ENCODE results near the gene NRCAM. TPM values are rescaled to one million over a fixed set of nuclear protein-coding genes. Genes with fewer than 3 reads are reported as not detected.

Gene NRCAM
- total and polyA plus RNA-seq, 2 of the 8 experiments (the other 6 are each of a cell fraction or from before 2014, with no cell fraction given) = 2.7 to 3.8 TPM

DNA sequence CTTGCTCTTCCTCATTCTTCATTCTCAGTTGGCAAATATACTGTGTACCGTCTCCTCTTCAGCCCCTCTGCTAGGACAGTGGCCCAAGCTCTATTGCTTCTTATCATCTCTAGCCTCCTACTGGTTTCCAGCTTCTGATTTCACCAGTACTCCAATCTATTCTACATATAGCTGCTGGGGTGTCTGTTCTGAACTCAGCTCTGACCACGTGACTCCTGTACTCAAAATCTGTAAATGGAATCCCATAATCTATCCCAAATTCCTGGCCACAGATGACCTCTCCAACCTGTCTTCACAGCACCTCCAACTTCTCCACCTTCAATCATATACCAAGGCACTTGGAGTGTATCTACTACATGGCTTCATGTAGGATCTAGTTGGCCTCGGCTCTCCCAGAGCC lies 152.9 kb downstream of the NRCAM start:
- H2AK5ac ChIP-seq (ENCODE audit: low read depth, low read length) = no peak overlapping the region
- H3K79me1 ChIP-seq (ENCODE audit: low read depth, low read length) = no peaks in the 10 kb centered on the region
- WGBS, 2 experiments (ENCODE audit: extremely low coverage in 1 of 2, insufficient coverage in 1 of 2, insufficient read length in 1 of 2, insufficient replicate concordance in 2 of 2, low coverage in 1 of 2, low lambda C conversion rate in 2 of 2, missing lambda C conversion rate in 1 of 2) = 92% methylated on average over 3 of the region's 3 CpGs; no CpG with 5 or more reads in 1 of the 2 experiments
- no peaks in the 10 kb centered on the region for H3K27me3 ChIP-seq (replicated peaks in 1 of 4; ENCODE audit: control insufficient read depth in 3 of 4, extremely low read depth in 1 of 4, insufficient read depth in 3 of 4, low read length in 3 of 4)
- H3K79me2 ChIP-seq (ENCODE audit: control insufficient read depth in 1 of 2, insufficient read depth in 2 of 2, low read length in 2 of 2) = no peaks in the 10 kb centered on the region
- no peak overlapping the region for H4K8ac ChIP-seq (ENCODE audit: extremely low read depth, insufficient read depth, low read length)
- CTCF ChIA-PET (ENCODE audit: partially characterized antibody) = interaction anchor here (1.1 kb wide), 1 partner anchor 122 kb away, joined by 3 read pairs; no protein-coding TSS in a partner anchor
- no peak overlapping the region for H2BK120ac ChIP-seq (replicated peaks; ENCODE audit: low read depth, low read length)
- no peak overlapping the region for H3K23ac ChIP-seq (ENCODE audit: insufficient read length)
- H3K9me3 ChIP-seq (ENCODE audit: insufficient read depth in 2 of 2, low read depth in 1 of 2, low read length in 1 of 2) = no peaks in the 10 kb centered on the region
- no peak overlapping the region for H3K4ac ChIP-seq (replicated peaks; ENCODE audit: insufficient read length, low read depth, low read length)
- H2BK20ac ChIP-seq (ENCODE audit: low read length) = no peak overlapping the region
- H3K27ac ChIP-seq (ENCODE audit: low read depth, low read length) = no peak overlapping the region
- H3K9ac ChIP-seq (replicated peaks in 1 of 4; ENCODE audit: extremely low read depth in 1 of 4, low read depth in 3 of 4, low read length in 3 of 4) = no peak overlapping the region
- no peaks in the 10 kb centered on the region for H4K20me1 ChIP-seq (replicated peaks in 1 of 2; ENCODE audit: control insufficient read depth in 1 of 2, insufficient read depth in 2 of 2, low read length in 2 of 2)
- no peak overlapping the region for H2BK5ac ChIP-seq (ENCODE audit: low read depth, low read length)
- no peak overlapping the region for H2AFZ ChIP-seq (ENCODE audit: low read length)
- POLR2A ChIA-PET (ENCODE audit: partially characterized antibody) = no interaction called here
- H3K56ac ChIP-seq (replicated peaks; ENCODE audit: insufficient read length, low read depth, low read length) = no peak overlapping the region
- no peak for FAIRE-seq
- H3K23me2 ChIP-seq (ENCODE audit: low read depth, low read length) = no peaks in the 10 kb centered on the region
- no peak overlapping the region for H4K5ac ChIP-seq (ENCODE audit: insufficient read length, low read depth, low read length)
- no peaks in the 10 kb centered on the region for H3K36me3 ChIP-seq (ENCODE audit: control insufficient read depth in 2 of 4, insufficient read depth in 4 of 4, low read length in 3 of 4)
- no peak overlapping the region for H4K91ac ChIP-seq (replicated peaks; ENCODE audit: insufficient read length, low read length)
- no peak for DNase-seq (ENCODE audit: low read depth in 1 of 2, low spot score in 2 of 2)
- no peak overlapping the region for H2BK15ac ChIP-seq (ENCODE audit: low read length)
- no peak overlapping the region for H3K4me3 ChIP-seq (ENCODE audit: extremely low read depth in 1 of 4, insufficient read depth in 2 of 4, low read depth in 3 of 4, low read length in 4 of 4)
- no peak overlapping the region for H3K14ac ChIP-seq (ENCODE audit: insufficient read length)
- H3K4me1 ChIP-seq (replicated peaks in 1 of 4; ENCODE audit: control insufficient read depth in 3 of 4, insufficient read depth in 4 of 4, low read length in 3 of 4) = peaks cover 0 to 3% (median 0%) of the 10 kb centered on the region in 4 experiments; a peak in 2 of 7 replicates
- no peak overlapping the region for H3K18ac ChIP-seq (ENCODE audit: extremely low read depth, low read length)
- H3K4me2 ChIP-seq (ENCODE audit: insufficient read depth in 1 of 2, low read depth in 2 of 2, low read length in 2 of 2) = no peak overlapping the region
- no peak overlapping the region for H2BK12ac ChIP-seq (ENCODE audit: low read depth, low read length)
- no peak for TF ChIP-seq TAF7 (optimal IDR thresholded peaks at IDR 0.05; ENCODE audit: borderline replicate concordance, low read depth, low read length)
- no peak for TF ChIP-seq SIN3A (conservative IDR thresholded peaks at IDR 0.05 in 1 of 2, IDR thresholded peaks at IDR 0.05 in 1 of 2; ENCODE audit: low read depth in 1 of 2, low read length in 2 of 2)
- no peak for TF ChIP-seq GABPA (IDR thresholded peaks at IDR 0.05; ENCODE audit: borderline replicate concordance, insufficient read depth, low read length)
- no peak for TF ChIP-seq HDAC2 (IDR thresholded peaks at IDR 0.05; ENCODE audit: borderline replicate concordance in 1 of 2, low read depth in 2 of 2, low read length in 2 of 2)
- TF ChIP-seq SIX5 (IDR thresholded peaks at IDR 0.05; ENCODE audit: low read depth, low read length) = no peak
- TF ChIP-seq, protein P1, sequence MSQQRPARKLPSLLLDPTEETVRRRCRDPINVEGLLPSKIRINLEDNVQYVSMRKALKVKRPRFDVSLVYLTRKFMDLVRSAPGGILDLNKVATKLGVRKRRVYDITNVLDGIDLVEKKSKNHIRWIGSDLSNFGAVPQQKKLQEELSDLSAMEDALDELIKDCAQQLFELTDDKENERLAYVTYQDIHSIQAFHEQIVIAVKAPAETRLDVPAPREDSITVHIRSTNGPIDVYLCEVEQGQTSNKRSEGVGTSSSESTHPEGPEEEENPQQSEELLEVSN (IDR thresholded peaks at IDR 0.05) = no peak
- TF ChIP-seq BRCA1 (IDR thresholded peaks at IDR 0.05; ENCODE audit: low read depth, low read length) = no peak
- TF ChIP-seq BACH1 (IDR thresholded peaks at IDR 0.05; ENCODE audit: low read length) = no peak
- TF ChIP-seq SAP30 (IDR thresholded peaks at IDR 0.05; ENCODE audit: insufficient read depth, insufficient replicate concordance, low read length) = no peak
- TF ChIP-seq, protein P2, sequence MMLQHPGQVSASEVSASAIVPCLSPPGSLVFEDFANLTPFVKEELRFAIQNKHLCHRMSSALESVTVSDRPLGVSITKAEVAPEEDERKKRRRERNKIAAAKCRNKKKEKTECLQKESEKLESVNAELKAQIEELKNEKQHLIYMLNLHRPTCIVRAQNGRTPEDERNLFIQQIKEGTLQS (IDR thresholded peaks at IDR 0.05; ENCODE audit: insufficient read depth, low read depth, low read length) = no peak
- TF ChIP-seq KDM4A (IDR thresholded peaks at IDR 0.05; ENCODE audit: low read depth, low read length, severe bottlenecking) = no peak
- no peak for TF ChIP-seq EP300 (IDR thresholded peaks at IDR 0.05; ENCODE audit: borderline replicate concordance in 1 of 2, low read depth in 2 of 2, low read length in 2 of 2)

All from H1 (cell line).